ENCODE data around the gene ITFG1. TPM values are rescaled to one million over a fixed set of nuclear protein-coding genes. Genes with fewer than 3 reads are reported as not detected.

Gene ITFG1
- total and polyA plus RNA-seq, 9 of the 15 experiments (the other 6 are each of a cell fraction or from before 2014, with no cell fraction given): 17.1 to 83.5 (median 35.8) TPM

DNA sequence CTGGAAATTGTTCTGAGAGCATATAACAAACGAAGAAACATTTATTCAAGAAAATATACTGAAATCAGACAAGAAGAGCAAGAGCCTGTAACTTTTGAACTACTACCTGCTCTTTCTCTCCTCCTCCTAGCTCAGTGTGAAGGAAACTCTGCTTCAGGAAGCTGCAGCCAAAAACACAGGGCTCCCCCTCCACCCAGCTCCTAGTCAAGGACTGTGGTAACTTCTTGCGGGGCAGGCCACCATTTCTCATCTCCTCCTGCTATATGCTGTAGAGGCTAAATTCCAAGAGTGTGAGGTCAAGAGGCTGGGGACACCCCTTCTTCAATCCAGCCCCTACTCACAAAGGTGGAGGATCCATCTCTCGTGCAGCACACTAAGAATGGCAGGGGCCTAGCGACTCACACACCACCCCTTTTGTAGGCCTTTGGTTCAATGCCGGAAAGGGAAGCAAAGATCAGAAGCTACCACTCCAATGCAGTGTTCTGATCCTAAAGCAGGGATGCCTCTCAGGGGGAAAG, 74.6 kb downstream of the ITFG1 start:
- BruUV-seq (replicated peaks): no TSS peak
- intact Hi-C loops (cut with micrococcal nuclease): no loop called here
- CTCF ChIA-PET (ENCODE audit: low intra/inter-chr PET ratio): no interaction called here
- in situ Hi-C loops (cut with MboI): no loop called here
- no peaks in the 10 kb centered on the region for H3K27me3 ChIP-seq (ENCODE audit: control insufficient read depth in 2 of 2, insufficient read depth in 2 of 2, low read length in 2 of 2)
- H3K4me2 ChIP-seq (ENCODE audit: insufficient read depth, low read length): no peak overlapping the region
- no peaks in the 10 kb centered on the region for H4K20me1 ChIP-seq (replicated peaks; ENCODE audit: control insufficient read depth, insufficient read depth, low read length)
- H2AFZ ChIP-seq (ENCODE audit: low read depth, low read length): no peak overlapping the region
- DNase-seq (ENCODE audit: extremely low read depth in 1 of 4, low spot score in 3 of 4): no peak
- ATAC-seq: no peak
- no peak overlapping the region for H3K27ac ChIP-seq (ENCODE audit: extremely low read depth, low read depth, low read length)
- POLR2A ChIA-PET: interaction anchor here (0.8 to 1.1 kb wide), 2 partner anchors 11 to 22 kb away, joined by 3 to 4 read pairs; no protein-coding TSS in a partner anchor
- peaks cover 10% of the 10 kb centered on the region for H3K79me2 ChIP-seq (ENCODE audit: control insufficient read depth, insufficient read depth, low read length)
- H3K36me3 ChIP-seq (ENCODE audit: control insufficient read depth, insufficient read depth, low read length): peaks cover 7% of the 10 kb centered on the region; the same call in 1 of the 3 replicates
- FAIRE-seq: no peak
- H3K9ac ChIP-seq (ENCODE audit: insufficient read depth in 1 of 2, low read depth in 2 of 2, low read length in 2 of 2): no peak overlapping the region
- WGBS (ENCODE audit: insufficient coverage, low coverage, missing lambda C conversion rate): 92% methylated on average over 5 of the region's 5 CpGs
- H3K9me1 ChIP-seq (ENCODE audit: control insufficient read depth, insufficient read depth, low read length): no peaks in the 10 kb centered on the region
- no peaks in the 10 kb centered on the region for H3K9me3 ChIP-seq (replicated peaks; ENCODE audit: control insufficient read depth, insufficient read depth, low read depth, low read length)
- H3K4me1 ChIP-seq (replicated peaks in 1 of 2; ENCODE audit: control insufficient read depth in 2 of 2, insufficient read depth in 2 of 2, low read length in 2 of 2): peaks cover 0 to 21% of the 10 kb centered on the region in 2 experiments; a peak in 3 of 5 replicates
- no peak overlapping the region for H3K4me3 ChIP-seq
- TF ChIP-seq SAFB (IDR thresholded peaks at IDR 0.05; ENCODE audit: borderline replicate concordance, low read depth, low read length) (no peak), ARID2 (IDR thresholded peaks at IDR 0.05) (no peak), FOXJ3 (CRISPR knock-in tag; IDR thresholded peaks at IDR 0.05) (no peak), XRCC5 (IDR thresholded peaks at IDR 0.05; ENCODE audit: low read depth, low read length) (no peak), ZNF133 (CRISPR knock-in tag; IDR thresholded peaks at IDR 0.05) (no peak), MECOM (CRISPR knock-in tag; IDR thresholded peaks at IDR 0.05) (no peak), MEF2D (tag; conservative IDR thresholded peaks at IDR 0.05; ENCODE audit: low read depth) (no peak), ZNF780A (CRISPR knock-in tag; IDR thresholded peaks at IDR 0.05) (no peak), GABPA (tag; conservative IDR thresholded peaks at IDR 0.05; ENCODE audit: low read depth) (no peak), JUN (IDR thresholded peaks at IDR 0.05; ENCODE audit: borderline replicate concordance, low read depth, low read length) (no peak), JUN (CRISPR knock-in tag; IDR thresholded peaks at IDR 0.05; ENCODE audit: borderline replicate concordance) (no peak), EP300 (IDR thresholded peaks at IDR 0.05; ENCODE audit: low read length) (no peak), GATAD2A (IDR thresholded peaks at IDR 0.05) (no peak)
- TF ChIP-seq, protein P1, sequence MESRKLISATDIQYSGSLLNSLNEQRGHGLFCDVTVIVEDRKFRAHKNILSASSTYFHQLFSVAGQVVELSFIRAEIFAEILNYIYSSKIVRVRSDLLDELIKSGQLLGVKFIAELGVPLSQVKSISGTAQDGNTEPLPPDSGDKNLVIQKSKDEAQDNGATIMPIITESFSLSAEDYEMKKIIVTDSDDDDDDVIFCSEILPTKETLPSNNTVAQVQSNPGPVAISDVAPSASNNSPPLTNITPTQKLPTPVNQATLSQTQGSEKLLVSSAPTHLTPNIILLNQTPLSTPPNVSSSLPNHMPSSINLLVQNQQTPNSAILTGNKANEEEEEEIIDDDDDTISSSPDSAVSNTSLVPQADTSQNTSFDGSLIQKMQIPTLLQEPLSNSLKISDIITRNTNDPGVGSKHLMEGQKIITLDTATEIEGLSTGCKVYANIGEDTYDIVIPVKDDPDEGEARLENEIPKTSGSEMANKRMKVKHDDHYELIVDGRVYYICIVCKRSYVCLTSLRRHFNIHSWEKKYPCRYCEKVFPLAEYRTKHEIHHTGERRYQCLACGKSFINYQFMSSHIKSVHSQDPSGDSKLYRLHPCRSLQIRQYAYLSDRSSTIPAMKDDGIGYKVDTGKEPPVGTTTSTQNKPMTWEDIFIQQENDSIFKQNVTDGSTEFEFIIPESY (CRISPR knock-in tag; IDR thresholded peaks at IDR 0.05): no peak
- TF ChIP-seq, protein P2, sequence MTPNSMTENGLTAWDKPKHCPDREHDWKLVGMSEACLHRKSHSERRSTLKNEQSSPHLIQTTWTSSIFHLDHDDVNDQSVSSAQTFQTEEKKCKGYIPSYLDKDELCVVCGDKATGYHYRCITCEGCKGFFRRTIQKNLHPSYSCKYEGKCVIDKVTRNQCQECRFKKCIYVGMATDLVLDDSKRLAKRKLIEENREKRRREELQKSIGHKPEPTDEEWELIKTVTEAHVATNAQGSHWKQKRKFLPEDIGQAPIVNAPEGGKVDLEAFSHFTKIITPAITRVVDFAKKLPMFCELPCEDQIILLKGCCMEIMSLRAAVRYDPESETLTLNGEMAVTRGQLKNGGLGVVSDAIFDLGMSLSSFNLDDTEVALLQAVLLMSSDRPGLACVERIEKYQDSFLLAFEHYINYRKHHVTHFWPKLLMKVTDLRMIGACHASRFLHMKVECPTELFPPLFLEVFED (CRISPR knock-in tag; conservative IDR thresholded peaks at IDR 0.05): no peak
- TF ChIP-seq, protein P3, sequence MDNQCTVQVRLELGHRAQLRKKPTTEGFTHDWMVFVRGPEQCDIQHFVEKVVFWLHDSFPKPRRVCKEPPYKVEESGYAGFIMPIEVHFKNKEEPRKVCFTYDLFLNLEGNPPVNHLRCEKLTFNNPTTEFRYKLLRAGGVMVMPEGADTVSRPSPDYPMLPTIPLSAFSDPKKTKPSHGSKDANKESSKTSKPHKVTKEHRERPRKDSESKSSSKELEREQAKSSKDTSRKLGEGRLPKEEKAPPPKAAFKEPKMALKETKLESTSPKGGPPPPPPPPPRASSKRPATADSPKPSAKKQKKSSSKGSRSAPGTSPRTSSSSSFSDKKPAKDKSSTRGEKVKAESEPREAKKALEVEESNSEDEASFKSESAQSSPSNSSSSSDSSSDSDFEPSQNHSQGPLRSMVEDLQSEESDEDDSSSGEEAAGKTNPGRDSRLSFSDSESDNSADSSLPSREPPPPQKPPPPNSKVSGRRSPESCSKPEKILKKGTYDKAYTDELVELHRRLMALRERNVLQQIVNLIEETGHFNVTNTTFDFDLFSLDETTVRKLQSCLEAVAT (IDR thresholded peaks at IDR 0.05): no peak
- TF ChIP-seq, protein P4, sequence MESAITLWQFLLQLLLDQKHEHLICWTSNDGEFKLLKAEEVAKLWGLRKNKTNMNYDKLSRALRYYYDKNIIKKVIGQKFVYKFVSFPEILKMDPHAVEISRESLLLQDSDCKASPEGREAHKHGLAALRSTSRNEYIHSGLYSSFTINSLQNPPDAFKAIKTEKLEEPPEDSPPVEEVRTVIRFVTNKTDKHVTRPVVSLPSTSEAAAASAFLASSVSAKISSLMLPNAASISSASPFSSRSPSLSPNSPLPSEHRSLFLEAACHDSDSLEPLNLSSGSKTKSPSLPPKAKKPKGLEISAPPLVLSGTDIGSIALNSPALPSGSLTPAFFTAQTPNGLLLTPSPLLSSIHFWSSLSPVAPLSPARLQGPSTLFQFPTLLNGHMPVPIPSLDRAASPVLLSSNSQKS (CRISPR knock-in tag; IDR thresholded peaks at IDR 0.05): no peak
